Measurements from ENCODE around the gene CHD6.

CHD6 gene

GRCh38 chr20:41608606-41609005 lies 9.6 kb downstream of the CHD6 start:
- no peak for DNase-seq (ENCODE audit: low spot score in 2 of 2)
- Mint-ChIP-seq H3K27ac (peak overlapping the region; percentile 15), H3K36me3 (no peaks in the 10 kb centered on the region), H3K9me3 (no peaks in the 10 kb centered on the region), H3K4me1 (peaks cover 49% of the 10 kb centered on the region), H3K4me3 (peak overlapping the region; percentile 9)
- peak; percentile 88 for ATAC-seq

- H3K4me1 Mint-ChIP-seq = peaks cover 44% of the 10 kb centered on the region
- H3K36me3 Mint-ChIP-seq = no peaks in the 10 kb centered on the region
- no peak overlapping the region for H3K4me3 Mint-ChIP-seq
- H3K27ac Mint-ChIP-seq = no peak overlapping the region
- H3K9me3 Mint-ChIP-seq = no peaks in the 10 kb centered on the region
- DNase-seq (ENCODE audit: low spot score in 2 of 2) (no peak), ATAC-seq (no peak)
Measured at GRCh38 chr20:41607791-41608190, 10.4 kb downstream of the CHD6 start.

GRCh38 chr20:41604002-41604401 lies 14.2 kb downstream of the CHD6 start:
- H3K27ac Mint-ChIP-seq = no peak overlapping the region
- H3K36me3 Mint-ChIP-seq = no peaks in the 10 kb centered on the region
- peaks cover 33% of the 10 kb centered on the region for H3K4me1 Mint-ChIP-seq

GRCh38 chr20:41601742-41602141 lies 16.4 kb downstream of the CHD6 start:
- peaks cover 21% of the 10 kb centered on the region for H3K4me1 Mint-ChIP-seq
- DNase-seq (ENCODE audit: low spot score in 2 of 2) (no peak), ATAC-seq (no peak)
- H3K36me3 Mint-ChIP-seq = no peaks in the 10 kb centered on the region
- no peak overlapping the region for H3K4me3 Mint-ChIP-seq
- H3K9me3 Mint-ChIP-seq = peaks cover 24% of the 10 kb centered on the region
- H3K27ac Mint-ChIP-seq = peak overlapping the region; percentile 7

More at GRCh38 chr20:41604002-41604401, 14.2 kb downstream of the CHD6 start:
- peaks cover 19% of the 10 kb centered on the region for H3K9me3 Mint-ChIP-seq
- no peak overlapping the region for H3K4me3 Mint-ChIP-seq
- ATAC-seq = no peak
- no peak for DNase-seq (ENCODE audit: low spot score in 2 of 2)

DNA sequence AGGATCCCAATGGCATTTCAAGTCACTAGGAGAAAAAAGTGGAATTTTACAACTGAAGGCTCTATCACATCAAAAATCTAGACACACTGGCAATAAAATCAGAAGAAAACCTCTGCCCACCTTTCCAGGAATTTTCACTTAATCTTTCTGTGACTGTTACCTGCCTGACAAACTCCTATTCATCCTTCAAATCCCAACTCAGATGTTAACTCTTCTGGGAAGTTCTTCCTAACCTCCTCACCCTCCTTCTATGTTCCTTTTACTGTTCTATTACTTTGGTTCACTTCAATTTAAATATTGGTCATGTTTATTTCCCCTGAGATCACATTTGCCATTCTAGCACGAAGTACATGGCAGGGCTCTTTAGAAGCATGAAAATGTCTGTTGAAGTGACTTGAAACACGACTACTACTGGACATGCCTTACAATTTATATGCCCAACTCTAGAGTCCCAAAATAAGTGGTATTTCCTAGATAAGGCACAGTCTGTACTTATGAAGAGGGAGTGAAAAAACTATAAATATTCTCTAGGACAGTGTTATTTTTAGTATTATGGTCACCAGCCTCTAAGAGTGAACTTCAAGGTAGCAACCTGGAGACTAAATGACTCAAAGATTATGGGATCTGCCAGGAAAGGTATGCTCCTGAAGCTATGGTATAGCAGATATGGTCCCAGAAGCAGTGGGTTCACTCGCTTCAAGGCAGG lies 17.1 kb downstream of the CHD6 start:
- ATAC-seq (no peak), DNase-seq (ENCODE audit: low spot score in 2 of 2) (no peak)
- Mint-ChIP-seq H3K9me3 (peaks cover 28% of the 10 kb centered on the region), H3K27ac (no peak overlapping the region), H3K36me3 (no peaks in the 10 kb centered on the region), H3K4me1 (peaks cover 24% of the 10 kb centered on the region), H3K4me3 (no peak overlapping the region)

DNA sequence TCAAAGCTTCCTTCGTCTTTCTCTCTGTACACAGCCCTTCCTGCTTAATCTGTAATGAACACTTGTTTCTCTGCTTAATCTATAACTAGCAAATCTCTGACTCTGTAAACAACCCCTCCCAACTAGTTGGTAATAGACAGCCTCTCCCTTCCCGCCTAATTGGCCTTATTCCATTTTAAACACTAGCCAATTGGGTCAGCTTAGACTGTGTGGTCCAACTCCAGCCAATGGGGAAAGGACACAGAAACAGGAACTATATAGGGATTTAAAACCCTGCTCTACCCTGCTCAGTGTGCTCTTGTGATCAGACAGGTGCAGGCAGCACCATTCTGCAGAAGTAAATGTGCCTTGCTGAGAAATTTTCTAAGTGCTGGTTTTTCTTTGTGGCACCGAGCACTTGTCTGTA lies 18.5 kb downstream of the CHD6 start:
- Mint-ChIP-seq H3K27ac (no peak overlapping the region), H3K4me3 (no peak overlapping the region), H3K9me3 (peaks cover 32% of the 10 kb centered on the region), H3K4me1 (peaks cover 35% of the 10 kb centered on the region), H3K36me3 (no peaks in the 10 kb centered on the region)
- DNase-seq (ENCODE audit: low spot score in 2 of 2) = no peak
- no peak for ATAC-seq

DNA sequence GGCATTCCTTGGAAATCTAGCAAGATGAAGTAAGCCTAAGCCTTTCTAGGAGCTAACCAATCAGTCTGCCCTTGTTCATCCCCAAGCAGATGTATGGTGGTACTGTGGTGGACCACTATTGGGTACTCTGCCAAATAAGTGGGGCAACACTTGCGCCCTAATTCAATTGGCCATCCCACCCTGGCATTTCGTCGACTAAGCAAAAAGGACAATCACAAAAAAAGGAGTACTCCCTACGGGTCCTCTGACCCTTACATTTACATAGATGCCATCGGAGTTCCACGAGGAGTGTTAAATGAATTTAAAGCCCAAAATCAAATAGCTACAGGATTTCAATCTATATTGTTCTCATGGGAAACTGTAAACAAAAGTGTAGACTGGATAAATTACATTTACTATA lies 19.5 kb downstream of the CHD6 start:
- Mint-ChIP-seq H3K4me1 (peaks cover 41% of the 10 kb centered on the region), H3K9me3 (peaks cover 37% of the 10 kb centered on the region), H3K4me3 (no peak overlapping the region), H3K27ac (no peak overlapping the region), H3K36me3 (no peaks in the 10 kb centered on the region)
- DNase-seq (ENCODE audit: low spot score in 2 of 2) (no peak), ATAC-seq (no peak)

DNA sequence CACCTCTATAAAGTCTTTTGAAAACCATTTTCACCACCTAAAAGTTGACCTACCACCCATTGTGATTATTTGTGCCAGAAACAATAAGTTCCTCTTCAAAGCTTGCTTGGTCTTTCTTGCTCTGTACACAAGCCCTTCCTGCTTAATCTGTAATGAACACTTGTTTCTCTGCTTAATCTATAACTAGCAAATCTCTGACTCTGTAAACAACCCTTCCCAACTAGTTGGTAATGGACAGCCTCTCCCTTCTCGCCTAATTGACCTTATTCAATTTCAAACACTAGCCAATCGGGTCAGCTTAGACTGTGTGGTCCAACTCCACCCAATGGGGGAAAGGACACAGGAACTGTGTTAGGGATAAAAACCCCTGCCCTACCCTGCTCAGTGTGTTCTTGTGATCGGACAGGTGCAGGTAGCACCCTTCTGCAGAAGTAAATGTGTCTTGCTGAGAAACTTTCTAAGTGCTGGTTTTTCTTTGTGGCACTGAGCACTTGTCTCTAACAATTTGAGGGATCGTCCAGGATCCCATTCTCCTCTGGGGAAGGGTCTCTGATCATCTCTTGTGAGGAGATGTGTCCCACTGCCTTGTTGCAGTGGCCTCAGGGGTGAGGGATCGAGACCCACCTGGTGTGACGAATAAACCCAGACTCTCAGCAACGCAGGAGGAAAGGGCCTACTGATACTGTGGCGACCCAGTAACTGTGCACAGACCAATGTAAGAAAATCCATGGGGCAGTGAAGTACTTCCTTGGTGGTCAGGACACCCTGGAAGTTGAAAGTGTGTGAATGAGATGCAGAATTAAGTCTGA lies 23.5 kb downstream of the CHD6 start:
- H3K4me3 Mint-ChIP-seq = no peak overlapping the region

GRCh38 chr20:41592516-41593216 lies 25.5 kb downstream of the CHD6 start:
- ATAC-seq (no peak), DNase-seq (ENCODE audit: low spot score in 2 of 2) (no peak)
- Mint-ChIP-seq H3K36me3 (no peaks in the 10 kb centered on the region), H3K4me1 (peaks cover 36% of the 10 kb centered on the region), H3K27ac (no peak overlapping the region), H3K4me3 (no peak overlapping the region), H3K9me3 (peaks cover 19% of the 10 kb centered on the region)

More for the DNA sequence above, 23.5 kb downstream of the CHD6 start:
- Mint-ChIP-seq H3K9me3 (peaks cover 23% of the 10 kb centered on the region), H3K27ac (no peak overlapping the region), H3K36me3 (no peaks in the 10 kb centered on the region), H3K4me1 (peaks cover 33% of the 10 kb centered on the region)
- no peak for ATAC-seq
- no peak for DNase-seq (ENCODE audit: low spot score in 2 of 2)

- ATAC-seq (no peak), DNase-seq (ENCODE audit: low spot score in 2 of 2) (no peak)
- Mint-ChIP-seq H3K27ac (no peak overlapping the region), H3K9me3 (peaks cover 15% of the 10 kb centered on the region), H3K4me3 (no peak overlapping the region), H3K4me1 (peaks cover 12% of the 10 kb centered on the region), H3K36me3 (peaks cover 8% of the 10 kb centered on the region)
Measured at GRCh38 chr20:41587956-41588355, 30.2 kb downstream of the CHD6 start.

DNA sequence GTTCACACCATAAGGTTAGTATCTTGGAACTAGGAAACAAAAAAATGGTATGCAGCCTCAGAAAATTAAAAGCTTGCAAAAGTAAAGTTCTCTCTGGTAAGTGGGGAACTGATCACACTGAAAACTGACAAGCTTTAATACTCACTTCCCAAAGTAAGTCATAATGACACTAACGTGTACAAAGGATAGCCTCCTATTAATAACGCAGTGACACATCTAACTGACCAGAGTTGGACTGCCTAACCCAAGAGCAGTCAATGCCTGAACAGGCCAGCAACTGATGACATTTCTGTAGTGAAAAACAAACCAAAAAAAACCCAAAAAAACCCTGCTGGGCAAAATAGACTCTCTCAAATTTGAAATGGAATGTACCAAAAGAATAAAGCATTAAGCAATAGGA lies 30.7 kb downstream of the CHD6 start:
- Mint-ChIP-seq H3K36me3 (peaks cover 8% of the 10 kb centered on the region), H3K27ac (no peak overlapping the region)
- ATAC-seq = no peak

GRCh38 chr20:41586772-41587171 lies 31.4 kb downstream of the CHD6 start:
- peaks cover 8% of the 10 kb centered on the region for H3K36me3 Mint-ChIP-seq
- H3K4me1 Mint-ChIP-seq = peaks cover 24% of the 10 kb centered on the region
- DNase-seq (ENCODE audit: low spot score in 2 of 2) (no peak), ATAC-seq (no peak)
- H3K27ac Mint-ChIP-seq = no peak overlapping the region
- H3K9me3 Mint-ChIP-seq = peaks cover 15% of the 10 kb centered on the region
- no peak overlapping the region for H3K4me3 Mint-ChIP-seq

More for the DNA sequence above, 30.7 kb downstream of the CHD6 start:
- H3K4me1 Mint-ChIP-seq = peaks cover 16% of the 10 kb centered on the region
- peaks cover 15% of the 10 kb centered on the region for H3K9me3 Mint-ChIP-seq
- H3K4me3 Mint-ChIP-seq = no peak overlapping the region
- no peak for DNase-seq (ENCODE audit: low spot score in 2 of 2)

GRCh38 chr20:41580350-41580749 lies 37.8 kb downstream of the CHD6 start:
- Mint-ChIP-seq H3K4me3 (no peak overlapping the region), H3K4me1 (peaks cover 38% of the 10 kb centered on the region)
- no peak for ATAC-seq

GRCh38 chr20:41577129-41578009 lies 40.8 kb downstream of the CHD6 start:
- peak overlapping the region; percentile 26 for H3K4me3 Mint-ChIP-seq
- no peaks in the 10 kb centered on the region for H3K36me3 Mint-ChIP-seq
- peaks cover 50% of the 10 kb centered on the region for H3K4me1 Mint-ChIP-seq
- DNase-seq (ENCODE audit: low spot score in 2 of 2) (no peak), ATAC-seq (no peak)
- peaks cover 2% of the 10 kb centered on the region for H3K9me3 Mint-ChIP-seq
- H3K27ac Mint-ChIP-seq = peak overlapping the region; percentile 53

More at GRCh38 chr20:41580350-41580749, 37.8 kb downstream of the CHD6 start:
- H3K27ac Mint-ChIP-seq = no peak overlapping the region
- peaks cover 4% of the 10 kb centered on the region for H3K36me3 Mint-ChIP-seq
- H3K9me3 Mint-ChIP-seq = peaks cover 4% of the 10 kb centered on the region
- no peak for DNase-seq (ENCODE audit: low spot score in 2 of 2)

GRCh38 chr20:41575412-41575811 lies 42.8 kb downstream of the CHD6 start:
- Mint-ChIP-seq H3K9me3 (peaks cover 2% of the 10 kb centered on the region), H3K36me3 (no peaks in the 10 kb centered on the region), H3K4me3 (no peak overlapping the region), H3K27ac (no peak overlapping the region), H3K4me1 (peaks cover 57% of the 10 kb centered on the region)
- DNase-seq (ENCODE audit: low spot score in 2 of 2) = no peak
- no peak for ATAC-seq

Measured in stimulated activated effector memory CD8-positive, alpha-beta T cell treated with anti-CD3 and anti-CD28 coated beads, Interleukin-12 subunit alpha, Interleukin-12 subunit beta, amount 100 ng/mL, for 72 hours (primary cell).